Spleen (tissue), 11 donors: ENCODE results near the gene CES3. TPM values are rescaled to one million over a fixed set of nuclear protein-coding genes. Genes with fewer than 3 reads are reported as not detected.
A peak's percentile ranks its signal among the peaks of the same experiment; 100 is the strongest.

Source experiments
- DNase-seq: peaks from one replicate; pipeline ENCODE4 v3.0.0-alpha.2; 2020
- H3K27ac ChIP-seq, 8 donors: fragments of 200-600 bp; sonication (generic) in 7 of 8; 1 replicate in 4 of 8; 2 replicates in 4 of 8; pipeline versions ENCODE4 v1.5.0 to v1.8.0; 2016 to 2021; ENCODE audit warnings: inconsistent platforms in 4 of 8, mild to moderate bottlenecking in 4 of 8, moderate library complexity in 1 of 8
- H3K27me3 ChIP-seq, 7 donors: fragments of 200-600 bp; sonication (generic) in 6 of 7; replicated peaks in 1 of 7; 1 replicate in 4 of 7; 2 replicates in 3 of 7; pipeline versions ENCODE4 v1.5.0 to v1.8.0; 2016 to 2021; ENCODE audit warnings: inconsistent platforms in 3 of 7, mild to moderate bottlenecking in 1 of 7
- H3K36me3 ChIP-seq, 6 donors: fragments of 200-600 bp; sonication (generic) in 5 of 6; 1 replicate in 4 of 6; 2 replicates in 2 of 6; pipeline versions ENCODE4 v1.5.0 to v1.8.0; 2016 to 2021; ENCODE audit warnings: inconsistent platforms in 2 of 6
- H3K4me1 ChIP-seq, 6 donors: fragments of 200-600 bp; sonication (generic) in 5 of 6; 1 replicate in 3 of 6; 2 replicates in 3 of 6; pipeline versions ENCODE4 v1.5.0 to v1.8.0; 2016 to 2021; ENCODE audit warnings: inconsistent platforms in 3 of 6
- H3K4me3 ChIP-seq, 8 donors: fragments of 200-600 bp; sonication (generic) in 7 of 8; 1 replicate in 4 of 8; 2 replicates in 4 of 8; pipeline versions ENCODE4 v1.5.0 to v1.8.0; 2016 to 2021; ENCODE audit warnings: inconsistent platforms in 4 of 8, mild to moderate bottlenecking in 4 of 8, moderate library complexity in 2 of 8
- H3K9me3 ChIP-seq, 8 donors: fragments of 200-600 bp; sonication (generic) in 7 of 8; 1 replicate in 4 of 8; 2 replicates in 4 of 8; pipeline versions ENCODE4 v1.5.0 to v1.8.0; 2016 to 2021; ENCODE audit warnings: inconsistent platforms in 4 of 8
- POLR2A ChIP-seq, 3 donors: fragments of 450-650 bp; IDR thresholded peaks; one replicate each; pipeline ENCODE4 v1.5.1; 2017; ENCODE audit warnings: antibody characterized with exemption in 3 of 3, mild to moderate bottlenecking in 1 of 3
- POLR2AphosphoS5 ChIP-seq, 3 donors: sonication (generic); formaldehyde crosslinking; IDR thresholded peaks; one replicate each; pipeline ENCODE4 v1.5.1; 2017; ENCODE audit warnings: antibody characterized with exemption in 3 of 3
- WGBS, 5 donors: extraction: QIAGEN DNeasy Blood & Tissue Kit in 3 of 5; methylation state at CpG; one replicate each; pipeline versions ENCODE4 v1.1.5 to v1.1.7; 2013 to 2018; 5-methylcytosine and 5-hydroxymethylcytosine counted together
- intact Hi-C: fragments of 100-400 bp; cut with DNase I; formaldehyde crosslinking; loops from one replicate; pipeline ENCODE4 v1.15.0; 2023; ENCODE audit warnings: low total_unique reads
- polyA plus RNA-seq, 3 donors: library from polyadenylated mRNA; stranded (reverse); fragments of 200-250 nt; gene quantifications; one replicate each; pipeline ENCODE4 v1.2.1, GENCODE V29; 2013
- total RNA-seq, 7 donors: library from RNA; depleted of rRNA in 3 of 7; stranded (reverse); fragments of >200 nt in 3 of 7; fragmentation: NEBNext Ultra II Directional in 4 of 7; extraction: Animal tissue kit (Norgen Biotek cat#: 25700) in 4 of 7; gene quantifications; one replicate each; pipeline versions ENCODE4 v1.1.0 to v1.2.1, GENCODE V29; 2016 to 2021
- TF ChIP-seq, protein P1 (sequence below), 11 experiments: fragments of 200-600 bp in 7 of 11; fragments of 450-650 bp in 4 of 11; sonication (generic) in 4 of 11; IDR thresholded peaks in 8 of 11; conservative IDR thresholded peaks in 3 of 11; 1 replicate in 7 of 11; 2 replicates in 4 of 11; pipeline versions ENCODE4 v1.4.0 to v1.8.0; 2016 to 2021; ENCODE audit warnings: antibody characterized with exemption in 11 of 11, inconsistent platforms in 4 of 11, mild to moderate bottlenecking in 1 of 11
- donor health status: healthy with polysubstance abuse.
- donor health status: DM: no; HTN: no; CAD: no; lungs with moderate emphysema.
- donor health status: DM: no; HTN: no; CAD: no.
- donor health status: Bipolar disorder and iron deficiency.
- donor health status: healthy.
- donor health status: DM: no; HTN: no; CAD: no.
- donor health status: DM: yes; HTN: yes; CAD: no.

Gene CES3
- total and polyA plus RNA-seq, 10 donors = 0.23 to 1.3 (median 0.34) TPM; not detected in 1

DNA sequence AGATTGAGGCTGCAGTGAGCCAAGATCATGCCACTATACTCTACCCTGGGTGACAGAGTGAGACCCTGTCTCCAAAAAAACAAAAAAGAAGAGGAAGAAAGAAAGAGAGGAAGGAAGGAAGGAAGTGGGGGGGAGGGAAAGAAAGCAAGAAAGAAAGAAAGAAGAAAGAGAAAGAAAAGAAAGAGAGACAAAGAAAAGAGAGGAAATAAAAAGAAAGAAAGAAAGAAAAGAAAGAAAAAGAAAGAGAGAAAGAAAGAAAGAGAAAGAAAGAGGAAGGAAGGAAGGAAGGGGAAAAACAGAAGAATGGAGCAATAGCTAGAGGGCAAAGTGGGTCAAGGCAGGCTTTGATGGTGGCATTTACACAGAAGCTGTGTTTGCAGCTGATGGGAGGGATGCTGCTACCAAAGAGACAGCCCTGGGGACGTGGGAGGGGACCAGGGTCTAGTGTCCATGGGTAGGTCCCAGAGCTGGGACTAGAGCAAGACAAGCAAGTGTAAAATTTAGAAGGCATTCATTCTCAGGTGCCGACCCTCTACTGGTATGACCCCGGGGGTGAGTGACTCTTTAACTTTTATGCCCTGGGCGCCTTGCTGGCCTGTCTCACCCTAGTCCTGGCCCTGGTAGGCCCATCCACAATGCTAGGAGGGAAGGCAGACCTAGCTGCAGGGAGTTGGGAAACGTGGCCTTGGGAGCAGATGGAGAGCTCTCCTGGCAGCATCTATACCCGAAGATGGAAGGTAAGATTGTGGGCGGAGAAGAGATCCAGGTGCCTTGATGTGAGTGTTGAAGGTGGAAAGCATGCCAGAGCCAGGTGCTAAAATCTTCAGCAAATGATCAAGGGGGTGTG lies 2.0 kb upstream of the CES3 start:
- H3K27me3 ChIP-seq = no peaks in the 10 kb centered on the region
- H3K27ac ChIP-seq = peak overlapping the region in 1 of 8 donors; percentile 38

DNA sequence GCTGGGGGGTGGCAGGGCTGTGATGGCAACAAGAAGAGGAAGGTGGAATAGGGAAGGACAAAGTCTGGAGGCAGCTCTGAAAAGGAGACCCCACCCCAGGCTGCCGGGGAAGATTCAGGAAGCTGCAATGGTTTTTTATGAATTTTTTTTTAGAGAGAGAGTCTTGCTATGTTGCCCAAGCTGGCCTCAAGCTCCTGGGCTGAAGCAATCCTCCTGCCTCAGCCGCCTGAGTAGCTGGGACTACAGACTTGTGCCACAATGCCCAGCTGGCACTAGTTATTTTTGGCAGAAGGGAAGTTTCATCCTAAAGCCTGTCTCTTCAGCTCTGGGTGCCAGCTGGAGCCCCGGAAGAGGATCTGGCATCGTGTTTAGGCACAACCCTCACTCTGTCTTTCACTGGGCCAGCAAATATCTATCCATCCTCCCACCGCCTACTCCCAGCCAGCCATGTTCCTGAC lies 1.3 kb upstream of the CES3 start:
- H3K9me3 ChIP-seq = no peaks in the 10 kb centered on the region
- DNase-seq = no peak
- no peak overlapping the region for H3K4me3 ChIP-seq
- WGBS, 5 donors = 39 to 57% (median 53%) methylated on average over 4 to 5 of the region's 5 CpGs
- peaks cover 0 to under 1% (median 0%) of the 10 kb centered on the region in 7 donors for H3K27me3 ChIP-seq
- peaks cover 0 to 41% (median 7%) of the 10 kb centered on the region in 6 donors for H3K4me1 ChIP-seq
- intact Hi-C loops = no loop called here
- H3K36me3 ChIP-seq = no peaks in the 10 kb centered on the region
- TF ChIP-seq, protein P1, sequence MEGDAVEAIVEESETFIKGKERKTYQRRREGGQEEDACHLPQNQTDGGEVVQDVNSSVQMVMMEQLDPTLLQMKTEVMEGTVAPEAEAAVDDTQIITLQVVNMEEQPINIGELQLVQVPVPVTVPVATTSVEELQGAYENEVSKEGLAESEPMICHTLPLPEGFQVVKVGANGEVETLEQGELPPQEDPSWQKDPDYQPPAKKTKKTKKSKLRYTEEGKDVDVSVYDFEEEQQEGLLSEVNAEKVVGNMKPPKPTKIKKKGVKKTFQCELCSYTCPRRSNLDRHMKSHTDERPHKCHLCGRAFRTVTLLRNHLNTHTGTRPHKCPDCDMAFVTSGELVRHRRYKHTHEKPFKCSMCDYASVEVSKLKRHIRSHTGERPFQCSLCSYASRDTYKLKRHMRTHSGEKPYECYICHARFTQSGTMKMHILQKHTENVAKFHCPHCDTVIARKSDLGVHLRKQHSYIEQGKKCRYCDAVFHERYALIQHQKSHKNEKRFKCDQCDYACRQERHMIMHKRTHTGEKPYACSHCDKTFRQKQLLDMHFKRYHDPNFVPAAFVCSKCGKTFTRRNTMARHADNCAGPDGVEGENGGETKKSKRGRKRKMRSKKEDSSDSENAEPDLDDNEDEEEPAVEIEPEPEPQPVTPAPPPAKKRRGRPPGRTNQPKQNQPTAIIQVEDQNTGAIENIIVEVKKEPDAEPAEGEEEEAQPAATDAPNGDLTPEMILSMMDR (IDR thresholded peaks at IDR 0.05 in 8 of 11, conservative IDR thresholded peaks at IDR 0.05 in 3 of 11) = no peak
- TF ChIP-seq POLR2AphosphoS5 (IDR thresholded peaks at IDR 0.05) (no peak), POLR2A (IDR thresholded peaks at IDR 0.05) (no peak)
- peak overlapping the region in 1 of 8 donors; percentile 38 for H3K27ac ChIP-seq

More for the DNA sequence above, 2.0 kb upstream of the CES3 start:
- 72 to 79% (median 73%) methylated on average over 7 of the region's 7 CpGs for WGBS, 5 donors
- no peak for DNase-seq
- Histone ChIP-seq H3K4me1 (peaks cover 0 to 41% (median 7%) of the 10 kb centered on the region in 6 donors), H3K36me3 (no peaks in the 10 kb centered on the region), H3K9me3 (no peaks in the 10 kb centered on the region), H3K4me3 (no peak overlapping the region)
- TF ChIP-seq POLR2A (IDR thresholded peaks at IDR 0.05) (no peak), POLR2AphosphoS5 (IDR thresholded peaks at IDR 0.05) (no peak)
- TF ChIP-seq, protein P1 (IDR thresholded peaks at IDR 0.05 in 8 of 11, conservative IDR thresholded peaks at IDR 0.05 in 3 of 11) = no peak
- intact Hi-C loops = no loop called here

DNA sequence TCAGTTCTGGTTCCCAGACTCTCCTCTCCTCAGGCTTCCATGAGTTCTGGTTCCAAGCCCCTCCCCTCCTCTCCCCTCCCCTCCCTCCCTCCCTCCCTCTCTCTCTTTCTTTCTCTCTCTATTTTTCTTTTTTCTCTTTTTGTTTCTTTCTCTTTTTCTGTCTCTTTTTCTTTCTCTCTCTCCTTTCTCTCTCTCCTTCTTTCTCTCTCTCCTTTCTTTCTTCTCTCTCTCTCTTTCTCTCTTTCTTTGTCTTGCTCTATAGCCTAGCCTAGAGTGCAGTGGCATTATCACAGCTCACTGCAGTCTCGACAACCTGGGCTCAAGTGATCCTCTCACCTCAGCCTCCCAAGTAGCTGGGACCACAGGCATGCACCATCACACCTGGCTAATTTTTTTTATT lies 796 bp upstream of the CES3 start:
- Histone ChIP-seq H3K9me3 (no peaks in the 10 kb centered on the region), H3K4me1 (peaks cover 0 to 41% (median 7%) of the 10 kb centered on the region in 6 donors), H3K27me3 (peaks cover 0 to 5% (median 0%) of the 10 kb centered on the region in 7 donors), H3K36me3 (no peaks in the 10 kb centered on the region), H3K4me3 (no peak overlapping the region), H3K27ac (peak overlapping the region in 1 of 8 donors; percentile 38)
- TF ChIP-seq, protein P1 (IDR thresholded peaks at IDR 0.05 in 8 of 11, conservative IDR thresholded peaks at IDR 0.05 in 3 of 11) = no peak
- TF ChIP-seq POLR2AphosphoS5 (IDR thresholded peaks at IDR 0.05) (no peak), POLR2A (IDR thresholded peaks at IDR 0.05) (no peak)
- WGBS, 5 donors = 94 to 100% (median 95%) methylated on average over 1 of the region's 1 CpG
- DNase-seq = no peak
- intact Hi-C loops = no loop called here

DNA sequence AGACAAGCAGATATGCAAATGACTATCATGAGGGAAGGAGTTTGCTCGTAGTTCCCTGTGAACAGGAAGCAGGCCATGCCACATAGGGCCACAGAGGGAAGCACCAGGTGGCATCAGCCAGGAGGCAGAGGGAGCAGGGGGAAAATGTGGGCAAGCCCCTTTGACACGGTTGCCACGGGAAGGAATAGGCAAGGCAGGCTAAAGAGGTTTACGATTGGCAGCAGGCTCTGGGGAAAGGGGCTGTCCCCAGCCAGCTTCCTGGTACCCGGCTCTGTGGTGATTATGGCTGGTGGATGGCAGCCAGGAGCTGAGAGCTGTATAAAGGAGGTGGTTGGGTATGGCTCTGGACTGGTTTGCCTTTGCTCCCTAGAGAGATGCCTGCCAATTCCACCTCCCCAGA lies 848 bp downstream of the CES3 start:
- H3K4me1 ChIP-seq = peaks cover 0 to 41% (median 7%) of the 10 kb centered on the region in 6 donors
- H3K9me3 ChIP-seq = no peaks in the 10 kb centered on the region
- no peaks in the 10 kb centered on the region for H3K36me3 ChIP-seq
- 20 to 34% (median 26%) methylated on average over 5 of the region's 5 CpGs for WGBS, 5 donors
- peak overlapping the region in 1 of 8 donors; percentile 0 for H3K4me3 ChIP-seq
- intact Hi-C loops = no loop called here
- peaks cover 0 to 5% (median 0%) of the 10 kb centered on the region in 7 donors for H3K27me3 ChIP-seq
- no peak for TF ChIP-seq POLR2A (IDR thresholded peaks at IDR 0.05)
- no peak for TF ChIP-seq POLR2AphosphoS5 (IDR thresholded peaks at IDR 0.05)
- TF ChIP-seq, protein P1 (IDR thresholded peaks at IDR 0.05 in 8 of 11, conservative IDR thresholded peaks at IDR 0.05 in 3 of 11) = no peak
- no peak overlapping the region for H3K27ac ChIP-seq
- no peak for DNase-seq
